ENCODE data around the gene PLCD3. TPM values are rescaled to one million over a fixed set of nuclear protein-coding genes. Genes with fewer than 3 reads are reported as not detected.

The PLCD3 gene
- total RNA-seq, 1 donor = 62.6 TPM

DNA sequence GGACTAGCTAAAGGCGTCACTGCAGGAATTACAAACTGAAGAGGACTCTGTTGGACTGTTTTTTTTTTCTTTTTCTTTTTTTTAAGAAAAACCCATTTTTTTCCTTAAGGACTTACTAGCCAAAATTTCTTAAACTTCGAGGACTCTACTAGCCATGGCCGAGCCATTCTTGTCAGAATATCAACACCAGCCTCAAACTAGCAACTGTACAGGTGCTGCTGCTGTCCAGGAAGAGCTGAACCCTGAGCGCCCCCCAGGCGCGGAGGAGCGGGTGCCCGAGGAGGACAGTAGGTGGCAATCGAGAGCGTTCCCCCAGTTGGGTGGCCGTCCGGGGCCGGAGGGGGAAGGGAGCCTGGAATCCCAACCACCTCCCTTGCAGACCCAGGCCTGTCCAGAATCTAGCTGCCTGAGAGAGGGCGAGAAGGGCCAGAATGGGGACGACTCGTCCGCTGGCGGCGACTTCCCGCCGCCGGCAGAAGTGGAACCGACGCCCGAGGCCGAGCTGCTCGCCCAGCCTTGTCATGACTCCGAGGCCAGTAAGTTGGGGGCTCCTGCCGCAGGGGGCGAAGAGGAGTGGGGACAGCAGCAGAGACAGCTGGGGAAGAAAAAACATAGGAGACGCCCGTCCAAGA lies 16.8 kb upstream of the PLCD3 start:
- H3K4me3 ChIP-seq (ENCODE audit: low read depth, low read length) = peak overlapping the region; percentile 92
- TF ChIP-seq, protein P1, sequence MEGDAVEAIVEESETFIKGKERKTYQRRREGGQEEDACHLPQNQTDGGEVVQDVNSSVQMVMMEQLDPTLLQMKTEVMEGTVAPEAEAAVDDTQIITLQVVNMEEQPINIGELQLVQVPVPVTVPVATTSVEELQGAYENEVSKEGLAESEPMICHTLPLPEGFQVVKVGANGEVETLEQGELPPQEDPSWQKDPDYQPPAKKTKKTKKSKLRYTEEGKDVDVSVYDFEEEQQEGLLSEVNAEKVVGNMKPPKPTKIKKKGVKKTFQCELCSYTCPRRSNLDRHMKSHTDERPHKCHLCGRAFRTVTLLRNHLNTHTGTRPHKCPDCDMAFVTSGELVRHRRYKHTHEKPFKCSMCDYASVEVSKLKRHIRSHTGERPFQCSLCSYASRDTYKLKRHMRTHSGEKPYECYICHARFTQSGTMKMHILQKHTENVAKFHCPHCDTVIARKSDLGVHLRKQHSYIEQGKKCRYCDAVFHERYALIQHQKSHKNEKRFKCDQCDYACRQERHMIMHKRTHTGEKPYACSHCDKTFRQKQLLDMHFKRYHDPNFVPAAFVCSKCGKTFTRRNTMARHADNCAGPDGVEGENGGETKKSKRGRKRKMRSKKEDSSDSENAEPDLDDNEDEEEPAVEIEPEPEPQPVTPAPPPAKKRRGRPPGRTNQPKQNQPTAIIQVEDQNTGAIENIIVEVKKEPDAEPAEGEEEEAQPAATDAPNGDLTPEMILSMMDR (IDR thresholded peaks at IDR 0.05; ENCODE audit: insufficient read depth, low read depth, low read length) = peak; percentile 86
- DNase-seq (ENCODE audit: low read depth) = peak; percentile 86

- H3K4me3 ChIP-seq (ENCODE audit: low read depth, low read length) = peak within 1 kb of the TSS; percentile 92
- TF ChIP-seq, protein P1 (IDR thresholded peaks at IDR 0.05; ENCODE audit: insufficient read depth, low read depth, low read length) = no peak
- DNase-seq (ENCODE audit: low read depth) = peak; percentile 100
Measured at GRCh38 chr17:45148183-45149036, 16.1 kb upstream of the PLCD3 start, which contains the start of gene HEXIM1. Gene HEXIM1 (plus strand): TSS chr17:45148475. CDS start chr17:45149191, 716 bp downstream.

- DNase-seq (ENCODE audit: low read depth) = peak; percentile 97
- TF ChIP-seq, protein P1 (IDR thresholded peaks at IDR 0.05; ENCODE audit: insufficient read depth, low read depth, low read length) = no peak
- H3K4me3 ChIP-seq (ENCODE audit: low read depth, low read length) = peak overlapping the region; percentile 79
Measured at GRCh38 chr17:45147581-45148182, 15.4 kb upstream of the PLCD3 start.

GRCh38 chr17:45146890-45147580 lies 14.7 kb upstream of the PLCD3 start:
- peak; percentile 87 for DNase-seq (ENCODE audit: low read depth)
- H3K4me3 ChIP-seq (ENCODE audit: low read depth, low read length) = peak overlapping the region; percentile 79
- TF ChIP-seq, protein P1 (IDR thresholded peaks at IDR 0.05; ENCODE audit: insufficient read depth, low read depth, low read length) = no peak

- DNase-seq (ENCODE audit: low read depth) = no peak
- TF ChIP-seq, protein P1 (IDR thresholded peaks at IDR 0.05; ENCODE audit: insufficient read depth, low read depth, low read length) = no peak
- H3K4me3 ChIP-seq (ENCODE audit: low read depth, low read length) = peak overlapping the region; percentile 79
Measured at GRCh38 chr17:45146592-45146889, 14.2 kb upstream of the PLCD3 start.

- TF ChIP-seq, protein P1 (IDR thresholded peaks at IDR 0.05; ENCODE audit: insufficient read depth, low read depth, low read length) = no peak
- DNase-seq (ENCODE audit: low read depth) = no peak
- no peak overlapping the region for H3K4me3 ChIP-seq (ENCODE audit: low read depth, low read length)
Measured at GRCh38 chr17:45146166-45146565, 13.9 kb upstream of the PLCD3 start.

Measured in fibroblast of villous mesenchyme (primary cell).